ENCODE measurements around the gene CCR9.

DNA sequence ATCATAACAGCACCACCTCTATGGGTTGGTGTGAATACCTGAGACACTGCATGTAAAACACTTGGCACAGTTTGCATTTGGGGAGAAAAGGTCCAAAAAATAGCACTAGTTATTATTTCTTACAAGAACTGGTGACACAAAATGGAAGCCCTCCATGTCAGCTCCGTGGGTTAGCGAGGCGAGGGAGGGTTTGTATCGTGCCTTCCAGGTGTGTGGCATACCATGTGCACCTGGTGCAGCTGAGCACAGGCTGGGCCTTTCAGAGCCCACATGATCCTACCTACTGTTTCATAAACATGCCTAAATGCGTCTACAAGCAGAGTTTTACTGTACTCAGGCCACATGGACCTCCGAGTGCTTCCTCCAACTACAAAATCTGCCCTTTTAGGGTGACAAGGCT, 62.5 kb downstream of the CCR9 start:
- TF ChIP-seq POLR2AphosphoS5 (IDR thresholded peaks at IDR 0.05; ENCODE audit: low read depth, low read length) (no peak), TAF1 (IDR thresholded peaks at IDR 0.05; ENCODE audit: borderline replicate concordance, insufficient read depth, low read length) (no peak), REST (IDR thresholded peaks at IDR 0.05; ENCODE audit: insufficient read depth in 1 of 2, low read depth in 2 of 2, low read length in 2 of 2) (no peak), FOXP2 (optimal IDR thresholded peaks at IDR 0.05; ENCODE audit: borderline replicate concordance, extremely low read depth, extremely low read length, insufficient read depth) (no peak), SIN3A (IDR thresholded peaks at IDR 0.05; ENCODE audit: borderline replicate concordance, insufficient read depth, low read length) (no peak)
